C4-2B (cell line): ENCODE measurements around the gene MAP3K13.
A peak's percentile ranks its signal among the peaks of the same experiment; 100 is the strongest.

Source experiments
- H3K27ac ChIP-seq: fragments of 450-650 bp; 2 replicates; pipeline ENCODE4 v1.5.1; 2017
- ZFX ChIP-seq: fragments of 450-650 bp; IDR thresholded peaks from 2 replicates; pipeline ENCODE4 v1.6.1; 2017
- TF ChIP-seq, protein P1 (sequence below): fragments of 450-650 bp; conservative IDR thresholded peaks from 2 replicates; pipeline ENCODE4 v1.5.1; 2017; ENCODE audit warnings: mild to moderate bottlenecking

The MAP3K13 gene

DNA sequence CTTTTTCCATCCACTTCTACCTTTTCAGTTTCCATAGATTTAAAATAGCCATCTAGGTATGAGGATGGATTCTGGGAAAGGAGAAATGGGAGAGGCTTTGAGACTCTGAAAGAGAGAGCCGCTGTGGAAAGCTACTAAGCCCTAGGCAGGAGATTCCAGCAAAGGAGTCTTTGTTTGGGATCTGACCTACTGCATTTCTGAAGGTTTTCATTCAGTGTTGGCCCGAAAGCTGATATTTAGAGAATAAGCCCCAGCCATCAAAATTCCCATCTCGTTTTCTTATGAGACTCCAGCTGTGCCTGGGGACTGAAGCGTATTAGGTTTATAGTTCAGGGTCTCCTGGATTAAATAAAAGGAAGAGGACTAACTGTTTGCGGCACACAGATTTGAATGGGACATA lies 170.0 kb downstream of the MAP3K13 start:
- no peak overlapping the region for H3K27ac ChIP-seq
- TF ChIP-seq ZFX = no peak
- TF ChIP-seq, protein P1, sequence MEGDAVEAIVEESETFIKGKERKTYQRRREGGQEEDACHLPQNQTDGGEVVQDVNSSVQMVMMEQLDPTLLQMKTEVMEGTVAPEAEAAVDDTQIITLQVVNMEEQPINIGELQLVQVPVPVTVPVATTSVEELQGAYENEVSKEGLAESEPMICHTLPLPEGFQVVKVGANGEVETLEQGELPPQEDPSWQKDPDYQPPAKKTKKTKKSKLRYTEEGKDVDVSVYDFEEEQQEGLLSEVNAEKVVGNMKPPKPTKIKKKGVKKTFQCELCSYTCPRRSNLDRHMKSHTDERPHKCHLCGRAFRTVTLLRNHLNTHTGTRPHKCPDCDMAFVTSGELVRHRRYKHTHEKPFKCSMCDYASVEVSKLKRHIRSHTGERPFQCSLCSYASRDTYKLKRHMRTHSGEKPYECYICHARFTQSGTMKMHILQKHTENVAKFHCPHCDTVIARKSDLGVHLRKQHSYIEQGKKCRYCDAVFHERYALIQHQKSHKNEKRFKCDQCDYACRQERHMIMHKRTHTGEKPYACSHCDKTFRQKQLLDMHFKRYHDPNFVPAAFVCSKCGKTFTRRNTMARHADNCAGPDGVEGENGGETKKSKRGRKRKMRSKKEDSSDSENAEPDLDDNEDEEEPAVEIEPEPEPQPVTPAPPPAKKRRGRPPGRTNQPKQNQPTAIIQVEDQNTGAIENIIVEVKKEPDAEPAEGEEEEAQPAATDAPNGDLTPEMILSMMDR = no peak

DNA sequence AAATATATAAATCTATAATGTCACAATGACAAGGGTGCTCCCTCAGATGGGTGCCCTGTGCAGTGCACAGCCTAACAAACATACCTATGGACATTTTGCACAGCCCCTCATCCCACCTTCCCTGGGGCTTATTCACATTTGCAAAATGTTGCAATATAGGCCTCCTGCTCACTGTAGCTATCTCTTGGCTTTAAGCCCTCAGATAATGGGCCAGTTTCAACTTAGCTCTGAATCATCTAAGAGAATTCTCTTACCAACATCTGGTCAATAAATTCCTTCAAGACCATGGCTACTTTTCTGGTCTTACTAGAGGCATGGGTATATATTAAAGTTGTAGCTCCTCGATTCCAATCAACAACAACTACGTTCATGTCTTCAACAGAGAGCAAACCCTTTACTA lies 171.6 kb downstream of the MAP3K13 start:
- TF ChIP-seq ZFX = no peak
- TF ChIP-seq, protein P1 = no peak
- H3K27ac ChIP-seq = no peak overlapping the region

DNA sequence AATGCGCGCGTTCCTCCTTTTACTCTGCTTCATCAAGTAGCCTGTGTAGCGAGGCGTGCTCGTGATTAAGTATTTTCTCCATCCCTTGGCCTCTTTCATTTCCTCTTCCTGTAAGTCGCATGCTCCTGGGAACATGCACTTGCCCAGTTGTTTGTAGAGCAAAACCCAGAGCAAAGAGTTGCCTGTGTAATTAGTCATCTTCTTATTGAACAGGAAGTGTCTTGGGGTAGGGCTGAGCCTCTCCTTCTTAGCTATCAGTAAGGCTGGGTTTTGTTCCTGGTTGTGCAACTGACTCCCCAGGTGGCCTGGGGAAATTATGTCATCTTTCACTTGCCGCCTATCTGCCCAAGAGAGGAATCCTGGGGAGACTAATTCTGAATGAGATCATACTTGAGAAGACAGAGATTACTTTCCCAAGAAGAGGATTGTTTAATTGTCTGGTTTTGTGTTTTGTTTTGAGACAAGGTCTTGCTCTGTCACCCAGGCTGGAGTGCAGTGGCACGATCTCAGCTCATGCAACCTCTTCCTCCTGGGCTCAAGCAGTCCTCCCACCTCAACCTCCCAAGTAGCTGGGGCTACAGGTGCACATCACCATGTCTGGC lies 174.5 kb downstream of the MAP3K13 start:
- no peak for TF ChIP-seq ZFX
- TF ChIP-seq, protein P1 = no peak
- peak overlapping the region; percentile 63 for H3K27ac ChIP-seq
